ENCODE measurements around the gene ITM2C.

- no peak for TF ChIP-seq TAF1 (IDR thresholded peaks at IDR 0.05; ENCODE audit: low read depth)
- no peak for TF ChIP-seq MAX (IDR thresholded peaks at IDR 0.05)
- TF ChIP-seq TEAD4 (IDR thresholded peaks at IDR 0.05) = no peak
- TF ChIP-seq REST (IDR thresholded peaks at IDR 0.05; ENCODE audit: low read depth) = no peak
- no peak for TF ChIP-seq RAD21 (IDR thresholded peaks at IDR 0.05; ENCODE audit: low read depth)
- no peak for TF ChIP-seq EP300 (IDR thresholded peaks at IDR 0.05; ENCODE audit: borderline replicate concordance)
Measured at GRCh38 chr2:230912046-230912445, 47.3 kb downstream of the ITM2C start.

Measured in Ishikawa (cell line).